IPS DF 6.9 (cell line): ENCODE measurements around the gene KRTAP10-8.
"Not testable (repeated sequence)": the region's sequence is repeated elsewhere in the genome, so short reads cannot be mapped to it uniquely, and the experiment has no call there.

ENCODE experiments used
- DNase-seq: peaks from one replicate; pipeline ENCODE4 v3.0.0-alpha.2; 2013; ENCODE audit warnings: low read depth, low spot score
- H3K27ac ChIP-seq: one replicate; pipeline ENCODE4 v1.5.1; 2013; ENCODE audit warnings: low read length, control low read depth
- H3K27me3 ChIP-seq: 2 replicates; pipeline ENCODE4 v1.6.1; 2013; ENCODE audit warnings: mild to moderate bottlenecking, low read length; ENCODE audit not compliant: control insufficient read depth, insufficient read depth
- H3K36me3 ChIP-seq: 2 replicates; pipeline ENCODE4 v1.6.1; 2013; ENCODE audit warnings: low read length; ENCODE audit not compliant: control insufficient read depth, insufficient read depth
- H3K4me1 ChIP-seq: 2 replicates; pipeline ENCODE4 v1.6.1; 2013; ENCODE audit warnings: low read length; ENCODE audit not compliant: control insufficient read depth, insufficient read depth
- H3K4me3 ChIP-seq: 2 replicates; pipeline ENCODE4 v1.5.1; 2013; ENCODE audit warnings: mild to moderate bottlenecking, low read length
- H3K9me3 ChIP-seq: 2 replicates; pipeline ENCODE4 v1.6.1; 2013; ENCODE audit warnings: low read length, inconsistent platforms; ENCODE audit not compliant: control insufficient read depth, insufficient read depth
- WGBS: extraction: QIAGEN DNeasy Blood & Tissue Kit; methylation state at CpG from one replicate; pipeline ENCODE4 v1.1.7; 2013; ENCODE audit warnings: mixed read lengths, missing lambda C conversion rate; ENCODE audit not compliant: insufficient read length, insufficient coverage; 5-methylcytosine and 5-hydroxymethylcytosine counted together

The KRTAP10-8 gene

GRCh38 chr21:44632067-44632466 lies 20.2 kb downstream of the KRTAP10-8 start:
- Histone ChIP-seq H3K36me3 (no peaks in the 10 kb centered on the region), H3K4me3 (no peak overlapping the region), H3K4me1 (no peaks in the 10 kb centered on the region), H3K27me3 (no peaks in the 10 kb centered on the region), H3K9me3 (no peaks in the 10 kb centered on the region), H3K27ac (no peak overlapping the region)
- WGBS = no CpG with 5 or more reads among the region's 1 CpG
- no peak for DNase-seq

- Histone ChIP-seq H3K27me3 (no peaks in the 10 kb centered on the region), H3K4me1 (no peaks in the 10 kb centered on the region), H3K27ac (no peak overlapping the region), H3K9me3 (no peaks in the 10 kb centered on the region), H3K4me3 (no peak overlapping the region), H3K36me3 (no peaks in the 10 kb centered on the region)
- DNase-seq = no peak
- WGBS = no CpG with 5 or more reads among the region's 15 CpGs
Measured at GRCh38 chr21:44636209-44637017, 24.5 kb downstream of the KRTAP10-8 start.

GRCh38 chr21:44637018-44637850 lies 25.4 kb downstream of the KRTAP10-8 start, which contains the start of gene KRTAP10-10:
TSS of gene KRTAP10-10 (plus strand) at chr21:44637356. CDS start at chr21:44637418, 62 bp downstream.
- Histone ChIP-seq H3K4me3 (no peak within 1 kb of the TSS), H3K27ac (no peak within 1 kb of the TSS), H3K36me3 (no peaks in the 10 kb centered on the region), H3K4me1 (no peaks in the 10 kb centered on the region), H3K9me3 (no peaks in the 10 kb centered on the region), H3K27me3 (no peaks in the 10 kb centered on the region)
- DNase-seq = no peak
- WGBS = no CpG with 5 or more reads among the region's 21 CpGs

- not testable (repeated sequence) for H3K36me3 ChIP-seq, H3K27me3 ChIP-seq, H3K9me3 ChIP-seq, H3K4me1 ChIP-seq, DNase-seq, H3K4me3 ChIP-seq, H3K27ac ChIP-seq
- no CpG with 5 or more reads among the region's 12 CpGs for WGBS
Measured at GRCh38 chr21:44637851-44638348, 26.0 kb downstream of the KRTAP10-8 start.

- not testable (repeated sequence) for H3K27ac ChIP-seq, H3K4me1 ChIP-seq, H3K9me3 ChIP-seq, H3K4me3 ChIP-seq, DNase-seq, H3K27me3 ChIP-seq, H3K36me3 ChIP-seq
- no CpG with 5 or more reads among the region's 21 CpGs for WGBS
Measured at GRCh38 chr21:44638506-44639330, 26.8 kb downstream of the KRTAP10-8 start.

GRCh38 chr21:44639331-44639655 lies 27.4 kb downstream of the KRTAP10-8 start:
- H3K36me3 ChIP-seq = no peaks in the 10 kb centered on the region
- H3K27me3 ChIP-seq = no peaks in the 10 kb centered on the region
- no peaks in the 10 kb centered on the region for H3K4me1 ChIP-seq
- H3K27ac ChIP-seq = no peak overlapping the region
- no peak for DNase-seq
- no CpG with 5 or more reads among the region's 12 CpGs for WGBS
- H3K4me3 ChIP-seq = no peak overlapping the region
- no peaks in the 10 kb centered on the region for H3K9me3 ChIP-seq

GRCh38 chr21:44640761-44641160 lies 28.9 kb downstream of the KRTAP10-8 start:
- no peaks in the 10 kb centered on the region for H3K9me3 ChIP-seq
- no peak overlapping the region for H3K4me3 ChIP-seq
- H3K27ac ChIP-seq = no peak overlapping the region
- H3K27me3 ChIP-seq = no peaks in the 10 kb centered on the region
- WGBS = no CpG with 5 or more reads among the region's 5 CpGs
- no peak for DNase-seq
- no peaks in the 10 kb centered on the region for H3K4me1 ChIP-seq
- no peaks in the 10 kb centered on the region for H3K36me3 ChIP-seq

GRCh38 chr21:44643741-44644310 lies 31.9 kb downstream of the KRTAP10-8 start:
- Histone ChIP-seq H3K9me3 (no peaks in the 10 kb centered on the region), H3K27ac (no peak overlapping the region), H3K4me3 (no peak overlapping the region), H3K4me1 (no peaks in the 10 kb centered on the region), H3K36me3 (no peaks in the 10 kb centered on the region), H3K27me3 (no peaks in the 10 kb centered on the region)
- WGBS = no CpG with 5 or more reads among the region's 14 CpGs
- DNase-seq = no peak

- no peak overlapping the region for H3K4me3 ChIP-seq
Measured at GRCh38 chr21:44644878-44645277, 33.0 kb downstream of the KRTAP10-8 start.

More at GRCh38 chr21:44644878-44645277, 33.0 kb downstream of the KRTAP10-8 start:
- H3K27me3 ChIP-seq = no peaks in the 10 kb centered on the region
- no peaks in the 10 kb centered on the region for H3K9me3 ChIP-seq
- no peak for DNase-seq
- H3K27ac ChIP-seq = no peak overlapping the region
- no CpG with 5 or more reads among the region's 2 CpGs for WGBS
- H3K36me3 ChIP-seq = no peaks in the 10 kb centered on the region
- no peaks in the 10 kb centered on the region; the same call in 1 of the 2 replicates for H3K4me1 ChIP-seq
